ENCODE measurements around the gene TTC33.
A peak's percentile ranks its signal among the peaks of the same experiment; 100 is the strongest.
"Not testable (repeated sequence)": the region's sequence is repeated elsewhere in the genome, so short reads cannot be mapped to it uniquely, and the experiment has no call there.

The TTC33 gene

DNA sequence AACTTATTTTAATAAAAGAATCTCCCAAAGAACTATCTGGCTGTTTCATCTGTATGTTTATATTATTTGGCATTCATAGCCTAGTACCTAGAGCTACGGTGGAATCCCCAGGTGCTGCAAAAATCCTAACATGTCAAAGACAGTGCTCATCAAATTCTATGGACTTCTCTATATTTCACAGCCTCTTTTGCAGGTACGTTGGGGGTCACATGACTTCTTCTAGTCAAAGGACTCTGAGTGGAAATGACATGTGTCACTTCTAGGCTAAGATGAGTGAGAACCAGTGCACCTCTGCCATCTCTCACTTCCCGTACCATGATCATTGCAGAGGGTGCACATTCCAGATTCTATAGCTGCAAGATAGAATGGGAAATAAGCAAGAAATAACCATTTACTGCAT lies 148.6 kb downstream of the TTC33 start:
- DNase-seq (ENCODE audit: low spot score): no peak

GRCh38 chr5:40606077-40606765 lies 149.5 kb downstream of the TTC33 start:
- DNase-seq (ENCODE audit: low spot score): no peak

DNA sequence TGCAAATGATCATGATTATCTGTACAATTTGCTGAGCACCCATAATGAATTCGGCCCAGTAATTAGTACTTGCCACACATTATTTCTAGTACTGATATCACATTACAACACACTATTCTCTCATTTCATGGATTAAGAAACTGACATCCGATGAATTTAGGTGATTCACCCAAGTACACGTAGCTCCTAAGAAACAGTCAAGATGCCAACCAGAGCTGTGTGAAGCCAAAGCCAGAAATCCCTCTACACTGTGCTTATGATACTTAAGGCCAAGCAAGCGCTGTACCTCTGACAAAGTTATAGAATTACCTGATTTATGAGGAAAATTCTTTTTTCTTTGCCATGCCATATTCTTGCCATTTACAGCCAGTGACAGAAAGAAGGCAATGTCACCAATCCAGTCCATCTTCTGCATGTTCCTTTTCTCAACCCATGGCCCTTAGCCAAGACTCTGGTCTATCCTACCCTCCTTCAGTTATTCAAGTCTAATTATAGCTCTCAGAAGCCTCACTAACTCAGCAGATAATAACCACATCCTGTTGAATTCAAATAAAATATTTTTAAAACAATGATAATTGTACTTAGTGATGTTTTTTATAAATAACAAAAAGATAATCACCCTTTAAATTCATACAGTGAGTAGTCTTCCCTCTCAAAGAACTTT lies 150.3 kb downstream of the TTC33 start:
- no peak for DNase-seq (ENCODE audit: low spot score)

GRCh38 chr5:40603378-40603777 lies 152.4 kb downstream of the TTC33 start:
- no peak for DNase-seq (ENCODE audit: low spot score)

DNA sequence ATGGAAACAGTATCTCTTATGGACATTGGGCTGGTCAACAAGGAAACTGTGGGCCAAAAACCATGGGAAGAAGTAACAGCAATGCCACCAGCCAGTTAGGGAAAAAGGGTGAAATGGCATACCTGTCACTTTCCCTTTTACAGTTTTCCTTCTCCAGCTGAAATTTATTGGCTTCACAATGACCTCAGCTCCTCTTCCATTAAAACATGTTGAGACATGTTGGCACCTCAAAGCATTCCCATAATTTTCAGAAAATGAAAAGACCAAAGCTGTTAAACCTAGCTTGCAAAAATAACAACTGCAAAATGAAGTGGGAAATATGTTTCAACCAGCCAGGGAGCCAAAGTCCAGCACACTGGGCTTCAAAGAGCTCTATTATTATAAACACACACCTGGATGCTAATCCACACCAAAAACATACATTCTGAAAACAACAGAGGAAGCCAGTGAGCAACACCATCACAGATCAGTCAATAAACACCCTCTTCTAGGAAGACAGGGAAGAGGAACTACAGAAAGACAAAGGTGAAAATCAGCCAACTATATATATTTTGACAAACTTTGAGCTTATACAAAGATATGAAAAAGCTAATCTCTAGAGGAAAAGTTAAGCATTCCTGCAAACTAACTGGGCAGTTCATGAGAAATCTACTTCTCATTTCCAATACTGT lies 154.4 kb downstream of the TTC33 start:
- no peak for DNase-seq (ENCODE audit: low spot score)

DNA sequence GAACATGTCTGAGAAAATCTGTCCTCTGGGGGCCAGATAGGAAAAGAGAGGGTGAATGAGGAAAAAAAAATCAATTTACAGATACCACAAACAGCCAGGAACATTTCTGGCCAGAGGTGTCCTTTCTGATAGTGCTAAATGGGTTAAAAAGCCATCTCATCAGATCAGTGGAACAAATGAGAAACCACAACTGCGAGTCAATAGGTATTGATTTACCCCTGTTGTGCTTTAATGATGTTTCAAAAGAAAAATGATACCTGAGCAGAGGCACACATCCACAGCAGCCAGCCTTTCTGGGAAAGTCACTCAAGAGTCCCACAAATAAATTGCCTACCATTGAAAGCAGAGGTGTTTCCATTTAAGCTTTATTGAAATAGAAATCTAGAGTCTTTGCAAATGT lies 155.4 kb downstream of the TTC33 start:
- no peak for DNase-seq (ENCODE audit: low spot score)

GRCh38 chr5:40599676-40600075 lies 156.1 kb downstream of the TTC33 start:
- no peak for DNase-seq (ENCODE audit: low spot score)

- DNase-seq (ENCODE audit: low spot score): no peak
Observed at GRCh38 chr5:40594811-40595210, 160.9 kb downstream of the TTC33 start.

DNA sequence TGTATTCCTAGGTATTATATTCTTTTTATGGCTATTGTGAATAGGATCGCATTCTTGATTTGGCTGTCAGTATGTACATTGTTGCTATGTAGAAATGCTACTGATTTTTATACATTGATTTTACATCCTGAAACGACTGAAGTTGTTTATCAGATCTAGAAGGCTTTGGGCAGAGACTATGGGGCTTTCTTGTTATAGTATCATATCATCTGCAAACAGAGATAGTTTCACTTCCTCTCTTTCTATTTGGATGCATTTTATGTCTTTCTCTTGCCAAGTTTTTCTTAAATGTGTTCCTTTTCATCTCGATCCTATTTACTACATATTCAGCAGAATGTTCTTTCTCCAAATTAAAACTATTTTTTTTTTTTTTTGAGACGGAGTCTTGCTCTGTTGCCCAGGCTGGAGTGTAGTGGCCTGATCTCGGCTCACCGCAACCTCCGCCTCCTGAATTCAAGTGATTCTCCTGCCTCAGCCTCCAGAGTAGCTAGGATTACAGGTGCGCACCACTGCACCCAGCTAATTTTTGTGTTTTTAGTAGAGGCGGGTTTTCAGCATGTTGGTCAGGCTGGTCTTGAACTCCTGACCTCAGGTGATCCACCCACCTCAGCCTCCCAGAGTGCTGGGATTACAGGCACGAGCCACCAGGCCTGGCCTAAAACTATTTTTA lies 163.9 kb downstream of the TTC33 start:
- not testable (repeated sequence) for DNase-seq (ENCODE audit: low spot score)

DNA sequence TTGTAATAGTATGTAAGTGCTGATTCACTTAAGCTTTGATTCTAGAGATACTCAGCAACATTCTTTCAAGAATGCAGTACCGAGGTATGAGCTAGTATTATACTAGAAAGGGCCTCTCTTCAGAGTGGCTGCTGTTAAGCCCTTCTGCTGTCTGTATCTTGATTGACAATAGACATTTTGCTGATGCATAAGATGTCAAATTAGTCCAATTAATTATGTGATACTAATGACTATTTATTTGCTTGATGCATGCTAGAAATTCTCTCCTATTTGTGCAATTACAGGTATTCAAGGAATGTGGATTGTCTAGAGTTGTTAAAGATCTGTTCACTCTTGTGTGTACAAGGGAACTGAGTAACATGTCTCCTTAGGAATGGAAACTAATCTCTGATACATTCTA lies 168.4 kb downstream of the TTC33 start:
- no peak for DNase-seq (ENCODE audit: low spot score)

DNA sequence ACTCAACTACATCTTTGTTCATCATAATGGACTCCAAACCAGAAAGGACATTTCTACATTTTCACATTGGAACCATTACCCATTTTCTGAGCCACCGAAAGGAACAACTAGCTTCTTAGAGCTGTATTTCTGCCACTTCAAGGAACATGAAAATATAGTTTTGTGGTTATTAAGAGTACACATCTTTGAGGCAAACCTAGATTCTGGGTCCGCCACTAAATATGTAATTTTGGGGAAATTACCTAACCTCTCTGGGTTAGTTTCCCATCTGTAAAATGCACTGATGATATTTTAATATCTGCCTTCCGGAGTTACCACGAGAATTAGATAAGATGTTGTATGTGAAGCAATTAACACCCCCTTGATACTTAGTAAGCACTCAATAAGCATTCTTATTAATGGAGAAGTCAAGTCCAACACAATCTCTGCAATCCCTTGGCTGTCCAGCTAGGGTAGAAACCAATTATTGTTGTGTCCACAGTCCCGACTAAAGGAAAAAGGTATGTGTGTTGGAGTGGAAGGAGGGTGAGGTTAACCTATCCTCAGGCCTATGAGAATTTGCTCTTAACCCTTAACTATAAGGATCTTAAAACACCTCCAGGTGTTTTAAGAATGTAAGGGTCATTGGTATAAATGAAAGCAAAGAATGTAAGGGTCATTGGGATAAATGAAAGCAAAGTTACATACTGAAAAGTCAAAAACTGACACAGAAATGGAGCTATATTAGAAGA lies 170.1 kb downstream of the TTC33 start:
- DNase-seq (ENCODE audit: low spot score): no peak

GRCh38 chr5:40584054-40584453 lies 171.7 kb downstream of the TTC33 start:
- DNase-seq (ENCODE audit: low spot score): no peak

- DNase-seq (ENCODE audit: low spot score): peak; percentile 15
Observed at GRCh38 chr5:40578501-40579451, 177.0 kb downstream of the TTC33 start.

DNA sequence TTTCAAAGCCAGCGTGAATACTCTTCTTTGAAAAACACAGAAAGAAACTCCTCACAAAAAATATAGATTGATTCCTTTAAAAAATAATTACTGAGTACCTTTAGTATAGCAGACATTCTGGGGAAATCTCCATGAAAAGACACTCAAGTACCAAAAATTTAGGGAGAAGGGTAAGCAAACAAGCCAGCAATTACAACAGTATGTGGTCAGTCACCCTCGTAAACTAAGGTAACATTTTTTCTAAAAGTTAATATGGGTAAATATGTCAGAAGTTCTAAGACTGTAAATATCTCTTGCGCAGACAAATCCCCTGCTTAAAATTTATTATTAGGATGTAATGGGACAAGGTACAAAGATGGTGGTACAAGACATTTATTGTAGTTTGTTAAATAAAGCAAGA lies 178.0 kb downstream of the TTC33 start:
- no peak for DNase-seq (ENCODE audit: low spot score)

- DNase-seq (ENCODE audit: low spot score): no peak
Observed at GRCh38 chr5:40575921-40576320, 179.8 kb downstream of the TTC33 start.

DNA sequence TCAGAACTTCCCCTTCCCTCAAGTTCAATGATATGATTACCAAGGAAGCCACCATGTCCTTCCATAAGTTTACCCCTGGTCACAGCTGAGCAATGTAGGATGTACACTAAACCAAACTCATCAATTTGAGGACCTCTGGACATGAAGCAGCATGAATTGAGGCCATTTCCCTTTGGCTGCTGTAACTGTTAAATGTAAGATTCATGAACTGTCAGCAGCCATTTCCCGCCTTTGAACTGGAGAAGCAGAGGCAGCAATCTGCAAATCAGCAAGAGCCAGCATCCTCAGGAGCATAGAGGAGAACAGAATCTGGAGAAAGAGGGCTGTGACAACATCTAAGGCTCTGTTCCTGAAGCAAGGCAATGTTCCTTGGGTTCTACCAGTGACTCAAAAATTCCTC lies 180.3 kb downstream of the TTC33 start:
- no peak for DNase-seq (ENCODE audit: low spot score)

- no peak for DNase-seq (ENCODE audit: low spot score)
Observed at GRCh38 chr5:40572937-40573336, 182.8 kb downstream of the TTC33 start.

- no peak for DNase-seq (ENCODE audit: low spot score)
Observed at GRCh38 chr5:40572391-40572790, 183.4 kb downstream of the TTC33 start.

DNA sequence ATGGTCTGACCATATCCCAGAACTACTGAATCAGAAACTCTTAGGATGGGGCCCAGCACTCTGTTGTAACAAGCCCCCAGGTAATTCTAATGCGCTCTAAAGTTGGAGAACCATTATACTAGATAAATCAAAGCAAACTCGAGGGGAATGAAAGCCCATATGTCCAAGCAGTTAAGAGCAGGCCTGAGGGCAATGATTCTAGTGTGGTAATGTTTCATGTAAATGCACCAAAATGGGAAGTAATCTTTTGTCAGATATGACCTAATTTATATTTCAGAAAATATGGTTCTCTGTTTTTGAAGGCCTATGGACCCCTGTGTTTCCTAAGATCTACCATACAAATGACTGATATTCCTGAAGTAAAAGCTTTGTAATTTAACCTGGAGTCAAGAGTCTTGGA lies 184.0 kb downstream of the TTC33 start:
- DNase-seq (ENCODE audit: low spot score): no peak

GRCh38 chr5:40570408-40571129 lies 185.2 kb downstream of the TTC33 start:
- peak; percentile 23 for DNase-seq (ENCODE audit: low spot score)
